HG03045 (cell line): ENCODE data around the gene UCMA.

Source experiments
- ATAC-seq: cut with Tn5 transposase; IDR thresholded peaks from one replicate; pipeline ENCODE4 v1.9.1; 2021; ENCODE audit warnings: mild to moderate bottlenecking, moderate library complexity; ENCODE audit not compliant: unreplicated experiment

UCMA gene

DNA sequence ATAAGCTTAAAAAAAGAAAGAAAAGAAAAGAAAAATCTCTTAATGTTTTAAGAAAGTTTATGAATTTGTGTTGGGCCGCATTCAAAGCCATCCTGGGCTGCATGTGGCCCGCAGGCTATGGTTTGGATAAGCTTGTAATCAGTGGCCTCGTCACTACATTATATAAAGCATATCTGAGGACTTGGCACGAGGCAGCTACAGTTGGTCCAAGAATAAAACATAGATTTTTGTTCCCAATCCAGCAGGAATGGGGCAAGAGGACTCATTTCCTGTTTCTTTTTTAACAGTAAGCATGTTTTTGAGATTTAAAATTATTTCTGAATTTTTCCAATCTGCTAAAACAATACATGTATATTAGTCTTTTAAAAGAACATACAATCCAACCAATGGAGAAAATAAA, 44.2 kb downstream of the UCMA start:
- no peak for ATAC-seq

- no peak for ATAC-seq
Observed at GRCh38 chr10:13188593-13188992, 45.6 kb downstream of the UCMA start.

DNA sequence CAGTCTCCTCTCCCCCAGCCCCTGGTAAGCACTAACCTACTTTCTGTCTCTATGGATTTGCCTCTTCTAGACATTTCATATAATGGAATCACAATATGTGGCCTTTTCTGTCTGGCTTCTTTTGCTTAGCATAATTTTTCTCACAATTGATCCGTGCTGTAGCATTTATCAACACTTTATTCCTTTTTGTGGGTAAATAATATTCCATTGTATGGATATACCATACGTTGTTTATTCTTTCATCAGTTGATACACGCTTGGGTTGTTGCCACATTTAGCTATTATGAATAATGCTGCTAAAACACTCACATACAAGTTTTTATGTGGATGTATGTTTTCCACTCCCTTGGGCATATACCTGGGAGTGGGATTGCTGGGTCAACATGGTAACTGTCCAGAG, 47.0 kb downstream of the UCMA start:
- no peak for ATAC-seq

DNA sequence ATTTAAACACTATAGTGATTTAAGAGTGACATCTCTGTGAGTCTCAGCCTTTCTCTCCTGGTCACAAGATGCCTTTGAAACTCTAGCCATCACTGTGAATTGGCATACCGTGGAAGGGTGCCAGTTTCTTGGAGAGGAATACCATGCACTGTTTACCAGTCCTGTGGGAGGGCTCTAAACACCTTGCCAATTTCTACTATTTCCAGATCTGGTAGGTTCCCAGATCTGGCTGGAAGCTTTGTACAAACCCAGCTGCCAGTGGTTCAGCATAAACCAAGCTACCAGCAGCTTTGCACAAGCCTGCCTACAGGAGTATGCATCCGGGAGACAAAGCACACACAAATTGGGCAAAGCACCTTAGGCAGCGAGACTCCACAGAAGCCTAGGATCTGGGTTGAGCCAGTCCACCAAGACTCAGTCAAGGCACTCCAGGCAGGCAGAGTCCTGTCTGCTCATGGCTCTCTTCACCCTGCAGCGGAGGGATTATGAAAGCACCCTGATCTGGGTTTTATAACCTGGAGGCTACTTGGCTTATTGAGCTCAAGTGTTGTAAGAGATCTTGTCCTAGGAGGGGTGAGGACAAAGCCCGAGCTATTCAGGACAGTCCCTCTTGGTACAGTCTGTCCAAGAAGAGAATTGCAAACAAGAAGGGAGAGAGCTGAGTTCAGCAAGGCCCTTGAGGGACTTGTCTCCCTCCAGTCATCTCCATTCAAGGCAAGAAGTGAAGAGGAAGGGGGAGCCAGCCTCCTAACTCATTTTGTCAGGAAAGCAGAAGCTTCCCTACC, 49.3 kb downstream of the UCMA start:
- no peak for ATAC-seq

DNA sequence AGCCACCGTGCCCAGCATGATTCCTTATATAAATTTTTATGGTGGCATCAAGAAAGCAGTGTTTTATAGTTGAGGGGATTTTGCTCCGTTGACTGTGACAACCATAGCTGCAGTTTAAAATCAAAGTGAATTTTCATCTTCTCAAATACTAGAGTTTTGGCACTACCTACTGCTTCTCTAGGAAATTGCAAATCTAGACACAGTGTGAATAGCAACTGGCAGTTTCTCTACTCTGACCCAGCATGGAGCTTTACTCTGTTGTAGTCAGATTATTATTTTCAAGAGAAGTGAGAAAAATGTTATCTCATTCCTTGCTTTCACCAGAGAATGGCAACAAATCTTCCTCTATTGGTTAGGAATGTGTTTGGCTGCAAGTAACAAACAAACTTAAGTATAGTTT, 49.9 kb downstream of the UCMA start:
- no peak for ATAC-seq

GRCh38 chr10:13183625-13184024, 50.5 kb downstream of the UCMA start:
- no peak for ATAC-seq

GRCh38 chr10:13182424-13182823, 51.8 kb downstream of the UCMA start:
- ATAC-seq, result no peak

- ATAC-seq, result no peak
Observed at GRCh38 chr10:13180788-13181187, 53.4 kb downstream of the UCMA start.

DNA sequence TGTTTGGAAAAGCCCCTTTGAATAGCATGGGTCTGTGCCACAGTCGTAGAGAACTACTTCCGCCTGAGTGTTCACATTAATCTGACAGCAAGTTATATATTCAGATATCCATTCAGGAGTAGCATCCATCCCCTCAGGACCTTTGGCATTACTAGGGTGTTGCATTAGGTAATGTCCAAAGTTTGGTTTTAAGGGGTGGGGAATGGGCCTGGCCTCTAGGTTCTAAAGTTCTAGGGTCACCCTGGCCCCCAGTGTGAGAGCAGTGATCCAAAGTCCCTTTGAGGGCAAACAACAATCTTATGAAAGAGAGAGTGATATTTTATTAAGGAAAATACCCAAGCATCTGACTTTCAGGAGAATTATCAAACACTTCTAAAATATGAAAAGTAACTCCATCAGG, 60.6 kb downstream of the UCMA start:
- ATAC-seq, result no peak
